HG03571 (cell line): ENCODE data around the gene VCAN.

ENCODE experiments used
- ATAC-seq: cut with Tn5 transposase; IDR thresholded peaks from one replicate; pipeline ENCODE4 v1.9.1; 2021; ENCODE audit not compliant: unreplicated experiment

The VCAN gene

DNA sequence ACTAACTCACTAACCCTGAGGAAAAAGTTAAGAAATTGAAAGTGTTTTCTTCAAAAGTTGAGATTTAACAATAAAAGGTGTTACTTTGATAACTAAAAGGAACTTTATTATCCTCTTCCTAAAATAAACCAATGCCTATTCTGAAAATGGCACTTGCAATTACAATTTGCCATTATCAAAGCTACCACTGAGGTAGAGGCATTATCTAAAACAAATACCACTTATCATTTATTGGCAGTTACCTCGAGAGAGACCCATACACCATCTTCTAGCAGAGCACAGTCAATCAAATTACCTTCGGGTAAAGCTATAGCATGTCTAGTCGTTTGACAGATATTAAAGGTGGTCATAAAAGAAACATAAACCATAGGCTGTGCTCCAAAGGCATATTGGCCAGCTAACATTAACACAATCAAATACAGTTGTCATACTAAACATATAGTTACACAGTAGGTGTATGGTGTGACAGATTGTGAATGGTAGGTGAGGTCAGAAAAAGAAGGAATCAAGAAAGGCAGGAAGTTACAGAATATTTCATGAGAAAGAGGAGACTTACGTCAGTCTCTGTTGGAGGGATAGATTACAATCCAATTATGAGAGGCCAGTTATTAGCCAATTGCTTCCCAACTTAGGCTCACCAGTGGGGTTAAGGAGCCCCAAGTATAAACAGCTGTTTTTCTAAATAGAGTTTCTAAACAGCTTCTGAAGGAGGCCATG, 56.3 kb downstream of the VCAN start:
- ATAC-seq: no peak

DNA sequence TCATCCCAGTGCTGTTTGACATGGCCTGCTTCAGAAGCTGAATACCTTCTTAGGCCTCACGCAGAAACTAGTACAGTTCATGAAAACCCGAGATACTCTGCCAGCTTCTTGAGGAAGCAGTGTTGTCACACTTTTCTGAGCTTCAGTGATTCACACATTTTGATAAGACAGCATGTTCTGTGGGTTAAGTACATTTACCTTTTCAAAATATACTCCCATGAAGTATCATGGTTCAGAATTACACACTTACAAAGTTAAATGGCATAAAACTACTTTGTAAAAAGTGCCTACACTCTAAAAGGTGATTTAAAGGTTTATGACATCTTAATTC, 56.9 kb downstream of the VCAN start:
- ATAC-seq: no peak

DNA sequence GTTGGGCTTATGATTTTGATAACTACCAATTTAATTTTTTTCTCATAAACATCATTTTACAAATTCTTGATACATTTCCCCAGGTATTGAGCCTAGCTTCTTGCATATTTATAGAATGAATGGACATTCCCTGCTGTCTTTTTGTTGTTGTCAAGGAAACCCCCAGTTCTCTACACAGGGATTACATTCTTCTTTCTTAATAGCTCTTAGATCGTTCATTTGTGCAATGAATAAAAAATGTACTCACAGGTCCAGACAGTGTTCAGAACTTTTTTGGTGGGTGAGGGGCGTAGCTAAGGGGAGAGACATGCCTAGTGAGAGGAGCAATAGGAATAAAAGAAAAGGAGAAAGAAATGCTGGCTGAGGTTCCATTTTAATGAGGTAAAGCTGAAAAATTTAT, 58.6 kb downstream of the VCAN start:
- no peak for ATAC-seq

DNA sequence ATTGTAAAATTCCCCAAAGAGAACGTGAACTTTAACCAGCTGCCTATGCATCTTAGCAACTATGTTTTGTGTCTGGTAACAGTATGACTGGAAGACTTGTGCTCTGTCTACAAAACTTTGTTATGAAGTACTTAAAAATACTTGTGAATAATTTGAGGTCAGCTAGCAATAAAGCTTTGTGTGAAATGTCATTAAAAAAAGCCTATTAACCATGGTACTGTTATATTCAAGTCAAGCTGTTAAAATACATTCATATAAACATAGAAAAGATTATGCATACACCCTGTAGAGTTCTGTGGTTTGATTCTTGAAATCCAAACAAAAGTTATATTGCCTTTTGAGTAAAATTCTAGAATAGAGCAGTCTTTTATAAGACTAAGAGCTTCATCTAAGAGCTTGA, 60.1 kb downstream of the VCAN start:
- ATAC-seq: no peak

DNA sequence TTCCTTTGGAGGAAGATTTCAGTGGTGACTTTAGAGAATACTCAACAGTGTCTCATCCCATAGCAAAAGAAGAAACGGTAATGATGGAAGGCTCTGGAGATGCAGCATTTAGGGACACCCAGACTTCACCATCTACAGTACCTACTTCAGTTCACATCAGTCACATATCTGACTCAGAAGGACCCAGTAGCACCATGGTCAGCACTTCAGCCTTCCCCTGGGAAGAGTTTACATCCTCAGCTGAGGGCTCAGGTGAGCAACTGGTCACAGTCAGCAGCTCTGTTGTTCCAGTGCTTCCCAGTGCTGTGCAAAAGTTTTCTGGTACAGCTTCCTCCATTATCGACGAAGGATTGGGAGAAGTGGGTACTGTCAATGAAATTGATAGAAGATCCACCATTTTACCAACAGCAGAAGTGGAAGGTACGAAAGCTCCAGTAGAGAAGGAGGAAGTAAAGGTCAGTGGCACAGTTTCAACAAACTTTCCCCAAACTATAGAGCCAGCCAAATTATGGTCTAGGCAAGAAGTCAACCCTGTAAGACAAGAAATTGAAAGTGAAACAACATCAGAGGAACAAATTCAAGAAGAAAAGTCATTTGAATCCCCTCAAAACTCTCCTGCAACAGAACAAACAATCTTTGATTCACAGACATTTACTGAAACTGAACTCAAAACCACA, 67.4 kb downstream of the VCAN start:
- peak; percentile 64 for ATAC-seq

DNA sequence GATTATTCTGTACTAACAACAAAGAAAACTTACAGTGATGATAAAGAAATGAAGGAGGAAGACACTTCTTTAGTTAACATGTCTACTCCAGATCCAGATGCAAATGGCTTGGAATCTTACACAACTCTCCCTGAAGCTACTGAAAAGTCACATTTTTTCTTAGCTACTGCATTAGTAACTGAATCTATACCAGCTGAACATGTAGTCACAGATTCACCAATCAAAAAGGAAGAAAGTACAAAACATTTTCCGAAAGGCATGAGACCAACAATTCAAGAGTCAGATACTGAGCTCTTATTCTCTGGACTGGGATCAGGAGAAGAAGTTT, 67.9 kb downstream of the VCAN start:
- peak; percentile 17 for ATAC-seq

DNA sequence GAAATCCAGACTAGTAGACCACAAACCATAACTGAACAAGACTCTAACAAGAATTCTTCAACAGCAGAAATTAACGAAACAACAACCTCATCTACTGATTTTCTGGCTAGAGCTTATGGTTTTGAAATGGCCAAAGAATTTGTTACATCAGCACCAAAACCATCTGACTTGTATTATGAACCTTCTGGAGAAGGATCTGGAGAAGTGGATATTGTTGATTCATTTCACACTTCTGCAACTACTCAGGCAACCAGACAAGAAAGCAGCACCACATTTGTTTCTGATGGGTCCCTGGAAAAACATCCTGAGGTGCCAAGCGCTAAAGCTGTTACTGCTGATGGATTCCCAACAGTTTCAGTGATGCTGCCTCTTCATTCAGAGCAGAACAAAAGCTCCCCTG, 68.6 kb downstream of the VCAN start:
- no peak for ATAC-seq

DNA sequence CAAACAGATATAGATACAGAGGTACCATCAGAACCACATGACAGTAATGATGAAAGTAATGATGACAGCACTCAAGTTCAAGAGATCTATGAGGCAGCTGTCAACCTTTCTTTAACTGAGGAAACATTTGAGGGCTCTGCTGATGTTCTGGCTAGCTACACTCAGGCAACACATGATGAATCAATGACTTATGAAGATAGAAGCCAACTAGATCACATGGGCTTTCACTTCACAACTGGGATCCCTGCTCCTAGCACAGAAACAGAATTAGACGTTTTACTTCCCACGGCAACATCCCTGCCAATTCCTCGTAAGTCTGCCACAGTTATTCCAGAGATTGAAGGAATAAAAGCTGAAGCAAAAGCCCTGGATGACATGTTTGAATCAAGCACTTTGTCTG, 69.2 kb downstream of the VCAN start:
- no peak for ATAC-seq

DNA sequence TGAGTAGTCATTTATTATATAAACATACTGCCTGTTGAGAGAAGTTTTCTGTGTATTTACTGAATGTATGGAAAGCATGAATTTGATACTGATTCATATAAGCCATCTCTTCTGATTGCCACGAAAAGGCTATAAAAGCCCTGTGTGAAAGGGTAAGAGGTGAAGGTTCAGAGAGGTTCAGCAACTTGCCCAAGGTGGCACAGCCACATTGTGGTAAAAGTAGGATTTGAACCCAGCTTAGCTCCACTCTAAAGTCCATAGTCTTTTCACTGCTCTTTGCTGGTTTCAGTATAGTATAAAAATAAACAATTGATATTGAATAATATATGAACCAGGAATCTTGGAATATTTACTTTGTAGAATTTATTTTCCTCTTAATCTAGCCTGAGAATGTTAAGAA, 71.3 kb downstream of the VCAN start:
- ATAC-seq: no peak

DNA sequence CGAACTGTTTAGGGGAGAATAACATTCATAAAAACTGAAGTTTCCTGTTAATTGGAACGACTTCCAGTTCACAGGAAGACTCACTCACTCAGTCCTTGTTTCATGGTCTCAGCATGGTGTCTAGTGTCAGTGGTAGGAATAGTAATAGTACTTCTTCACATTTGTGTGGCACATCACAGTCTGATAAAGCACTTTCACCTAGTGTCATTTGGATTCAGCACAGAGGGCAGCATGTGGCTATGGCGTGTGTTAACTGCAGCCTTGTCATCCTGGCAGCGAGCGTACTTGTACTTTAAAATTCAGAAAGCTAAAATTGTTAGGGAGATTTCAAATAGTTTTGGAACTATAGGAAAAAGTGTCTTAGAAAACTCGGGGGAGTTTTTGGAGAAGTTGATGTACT, 72.4 kb downstream of the VCAN start:
- no peak for ATAC-seq

DNA sequence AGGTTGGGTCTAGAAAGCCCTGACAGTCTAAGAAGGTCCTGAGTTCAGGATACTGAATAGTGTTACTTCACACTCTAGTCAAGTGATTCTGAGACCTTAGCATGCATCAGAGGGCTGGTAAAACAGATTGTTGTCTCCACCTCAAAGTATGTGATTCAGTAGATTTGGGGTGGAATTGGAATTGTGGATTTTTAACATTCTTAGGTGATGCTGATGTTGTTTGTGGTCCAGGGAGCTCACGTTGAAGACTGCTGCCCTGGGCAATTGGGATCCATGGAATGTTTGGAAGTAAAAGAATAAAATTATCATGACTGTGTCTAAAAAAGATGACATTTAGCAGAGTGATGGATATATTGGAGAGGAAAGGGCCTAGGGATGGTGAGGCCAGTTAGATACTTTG, 75.6 kb downstream of the VCAN start:
- ATAC-seq: no peak

DNA sequence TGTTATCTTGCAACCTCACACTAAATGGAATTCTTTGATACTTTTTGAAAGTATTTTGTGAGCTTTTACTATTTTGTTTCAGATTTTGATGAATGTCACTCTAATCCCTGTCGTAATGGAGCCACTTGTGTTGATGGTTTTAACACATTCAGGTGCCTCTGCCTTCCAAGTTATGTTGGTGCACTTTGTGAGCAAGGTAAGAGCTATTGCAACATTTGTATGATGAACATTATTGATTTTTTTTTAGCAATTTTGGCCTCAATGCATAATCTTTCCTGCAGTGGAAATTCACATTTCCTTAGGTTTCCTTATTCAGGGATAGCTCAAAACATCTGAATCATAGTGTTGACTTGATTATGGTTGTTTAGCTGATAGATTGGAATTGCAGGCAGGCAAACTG, 76.3 kb downstream of the VCAN start:
- no peak for ATAC-seq

DNA sequence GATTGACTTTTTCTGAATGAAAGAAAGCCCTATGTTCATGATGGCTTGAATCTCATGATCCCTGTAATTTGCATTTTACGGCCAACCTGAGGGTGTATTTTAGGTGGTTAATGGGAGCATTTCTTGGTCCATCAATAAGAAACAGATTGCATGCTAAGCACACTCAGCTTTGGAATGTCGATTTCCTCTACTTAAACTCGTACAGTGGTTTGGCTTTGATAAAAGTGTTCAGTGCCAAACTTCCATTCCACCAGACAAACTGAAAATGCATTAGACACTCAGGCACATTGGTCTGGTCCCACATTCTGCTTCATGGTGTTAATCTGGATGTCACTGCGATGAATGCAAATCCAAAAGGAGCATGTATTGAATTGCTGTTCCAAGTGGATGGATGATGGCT, 77.0 kb downstream of the VCAN start:
- no peak for ATAC-seq

DNA sequence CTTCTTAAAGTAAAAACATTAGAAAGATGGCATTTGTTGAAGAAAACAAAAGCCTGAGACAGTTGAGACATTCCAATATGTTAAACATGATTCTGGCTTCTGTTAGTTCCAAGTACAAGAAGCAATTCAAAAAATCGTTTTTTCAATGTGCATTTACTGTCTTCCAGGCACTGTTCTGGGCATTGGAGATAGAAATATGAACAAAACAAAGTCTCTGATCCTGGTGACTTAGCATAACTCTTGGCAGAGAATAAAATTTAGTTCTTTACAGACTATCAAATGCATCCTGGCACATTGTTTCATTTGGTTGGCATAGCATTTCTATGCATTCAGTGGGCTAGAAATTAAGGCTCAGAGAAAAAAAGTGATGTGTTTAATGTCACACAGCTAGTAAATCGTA, 77.5 kb downstream of the VCAN start:
- no peak for ATAC-seq

DNA sequence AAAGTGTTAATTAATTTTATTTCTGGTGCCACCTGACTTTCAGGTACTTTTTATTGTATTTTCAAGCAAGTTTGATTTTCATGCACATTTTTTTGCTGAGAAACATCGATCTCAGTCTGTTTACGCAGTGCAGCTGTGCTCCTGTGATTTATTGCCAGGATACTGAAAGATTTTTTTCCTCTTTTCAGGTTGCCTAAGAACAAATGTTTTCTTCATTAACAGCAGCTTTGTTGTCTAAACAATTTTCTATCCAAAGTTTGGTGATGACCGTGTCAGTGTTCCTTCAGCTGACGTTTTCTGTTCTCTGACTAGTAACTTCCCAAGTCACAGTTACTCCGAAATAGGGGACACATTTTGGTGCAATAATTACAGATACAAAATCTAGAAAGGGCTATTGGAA, 78.1 kb downstream of the VCAN start:
- ATAC-seq: no peak

DNA sequence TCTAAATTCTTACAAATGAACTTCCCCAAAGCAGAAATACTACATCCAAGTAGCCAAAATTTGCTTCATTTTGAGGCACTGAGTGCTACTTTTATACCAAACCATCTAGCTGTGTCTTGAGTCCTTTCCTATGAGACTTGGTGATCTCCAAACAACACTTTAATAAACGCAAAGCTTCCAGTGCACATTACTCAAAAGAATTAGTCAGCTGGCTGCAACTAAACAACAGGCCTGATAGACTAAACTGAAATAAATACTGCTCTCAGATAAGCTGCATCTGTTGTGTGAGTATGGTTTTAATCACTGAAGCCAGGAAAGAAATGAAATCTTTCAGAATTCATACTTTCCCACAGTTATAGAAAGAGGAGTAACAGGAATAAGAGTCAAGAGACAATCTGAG, 80.3 kb downstream of the VCAN start:
- no peak for ATAC-seq

DNA sequence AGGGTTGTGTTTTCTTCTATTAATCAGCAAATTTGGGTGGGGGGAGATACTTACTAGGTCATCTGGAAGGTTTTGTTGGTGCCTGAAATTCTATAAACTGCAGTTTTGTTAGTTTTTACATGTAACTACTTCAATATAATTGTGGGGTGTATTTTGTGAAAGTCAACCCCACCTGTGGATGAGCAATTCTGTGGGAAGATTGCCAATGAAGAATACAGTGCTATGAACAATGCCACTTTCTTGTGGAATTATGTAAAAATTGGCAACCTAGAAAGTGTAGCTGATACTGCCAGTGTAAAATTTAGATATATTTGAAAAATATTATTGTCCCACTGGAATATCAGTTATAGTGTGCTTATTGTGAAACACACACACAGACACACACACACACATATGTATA, 80.7 kb downstream of the VCAN start:
- no peak for ATAC-seq

DNA sequence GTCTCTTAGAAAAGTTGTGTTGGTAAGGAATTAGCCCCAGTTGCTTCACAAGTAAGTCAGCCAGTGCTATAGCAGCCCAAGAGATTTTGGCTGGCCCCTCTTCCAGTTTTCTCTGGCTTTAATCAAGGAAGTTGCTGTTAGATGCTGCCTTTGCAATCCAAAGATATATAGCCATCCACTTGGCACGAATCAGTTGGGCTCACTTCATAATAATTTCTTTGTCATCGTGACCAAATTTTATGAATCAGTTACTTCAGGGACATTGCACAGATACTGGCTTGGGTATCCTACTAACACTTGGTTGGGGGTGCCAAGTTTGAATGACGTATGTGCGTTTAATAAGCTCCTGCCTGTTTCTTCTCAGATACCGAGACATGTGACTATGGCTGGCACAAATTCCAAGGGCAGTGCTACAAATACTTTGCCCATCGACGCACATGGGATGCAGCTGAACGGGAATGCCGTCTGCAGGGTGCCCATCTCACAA, 81.5 kb downstream of the VCAN start:
- no peak for ATAC-seq

DNA sequence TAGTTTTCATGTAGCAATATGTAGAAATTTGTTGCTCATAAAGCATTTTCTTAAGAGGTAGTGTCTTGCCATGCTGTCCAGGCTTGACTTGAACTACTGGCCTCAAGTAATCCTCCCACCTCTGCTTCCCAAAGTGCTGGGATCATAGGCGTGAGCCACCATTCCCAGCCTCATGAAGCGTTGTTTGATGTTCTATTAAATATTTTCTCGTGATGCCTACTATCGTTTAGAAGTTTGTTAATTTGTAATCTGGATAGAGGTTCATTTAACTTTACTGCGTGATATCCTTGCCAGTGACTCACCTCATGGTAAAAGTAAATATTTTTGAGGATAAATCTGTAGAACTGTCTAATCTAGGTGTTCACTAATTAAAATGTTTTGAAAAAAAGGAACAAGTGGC, 82.6 kb downstream of the VCAN start:
- no peak for ATAC-seq

DNA sequence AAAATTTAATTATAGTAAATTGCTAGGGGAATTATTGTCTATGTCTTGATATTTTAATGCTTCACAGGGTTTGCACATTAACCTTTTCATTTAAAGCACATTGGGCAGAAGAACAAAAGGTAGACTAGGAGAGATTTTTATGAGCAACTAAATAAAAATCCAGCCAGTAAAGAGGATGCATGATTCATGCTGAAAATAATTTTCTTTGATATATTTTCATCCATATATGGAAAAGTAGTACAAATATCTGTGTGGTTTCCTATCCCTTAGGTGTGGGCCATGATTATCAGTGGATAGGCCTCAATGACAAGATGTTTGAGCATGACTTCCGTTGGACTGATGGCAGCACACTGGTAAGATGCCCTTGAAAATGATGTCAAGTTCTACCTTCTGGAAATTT, 83.1 kb downstream of the VCAN start:
- ATAC-seq: no peak

DNA sequence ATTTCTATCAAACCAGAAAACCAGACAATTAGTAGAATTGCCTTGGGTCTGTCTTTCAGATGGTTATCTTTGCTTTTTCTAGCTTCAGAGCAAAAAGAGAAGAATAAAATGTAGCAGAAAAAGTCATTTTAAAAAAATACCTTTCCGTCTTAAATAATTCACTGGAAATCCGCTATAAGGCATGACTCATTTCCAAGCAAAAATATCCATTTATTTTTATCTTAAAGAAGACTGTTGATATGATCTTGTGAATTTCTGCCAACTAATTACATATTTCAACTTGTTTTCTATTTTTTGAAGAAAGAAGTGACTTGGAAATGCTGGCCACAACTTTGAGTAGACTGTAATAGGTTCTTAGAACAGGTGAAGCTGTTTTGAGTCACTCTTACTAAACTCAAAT, 83.7 kb downstream of the VCAN start:
- ATAC-seq: no peak

DNA sequence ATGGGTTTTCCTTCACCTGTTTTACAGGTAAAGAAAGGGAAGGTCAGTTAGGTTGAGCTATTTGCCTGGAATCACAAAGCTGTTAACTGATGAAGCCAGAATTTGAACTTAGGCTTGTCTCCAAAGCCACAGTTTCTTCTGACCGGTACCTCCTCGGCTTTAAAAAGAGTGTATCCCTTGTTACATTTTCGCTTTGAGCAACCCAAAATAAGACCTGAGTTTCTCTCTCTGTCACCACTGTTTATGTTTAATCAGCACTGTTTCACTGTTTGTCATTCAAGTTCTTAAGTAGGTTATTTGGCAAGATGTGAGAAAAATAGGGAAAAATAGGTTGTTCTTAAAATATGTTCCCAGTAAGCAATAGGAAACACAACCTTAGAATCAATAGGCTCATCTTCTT, 84.6 kb downstream of the VCAN start:
- no peak for ATAC-seq

DNA sequence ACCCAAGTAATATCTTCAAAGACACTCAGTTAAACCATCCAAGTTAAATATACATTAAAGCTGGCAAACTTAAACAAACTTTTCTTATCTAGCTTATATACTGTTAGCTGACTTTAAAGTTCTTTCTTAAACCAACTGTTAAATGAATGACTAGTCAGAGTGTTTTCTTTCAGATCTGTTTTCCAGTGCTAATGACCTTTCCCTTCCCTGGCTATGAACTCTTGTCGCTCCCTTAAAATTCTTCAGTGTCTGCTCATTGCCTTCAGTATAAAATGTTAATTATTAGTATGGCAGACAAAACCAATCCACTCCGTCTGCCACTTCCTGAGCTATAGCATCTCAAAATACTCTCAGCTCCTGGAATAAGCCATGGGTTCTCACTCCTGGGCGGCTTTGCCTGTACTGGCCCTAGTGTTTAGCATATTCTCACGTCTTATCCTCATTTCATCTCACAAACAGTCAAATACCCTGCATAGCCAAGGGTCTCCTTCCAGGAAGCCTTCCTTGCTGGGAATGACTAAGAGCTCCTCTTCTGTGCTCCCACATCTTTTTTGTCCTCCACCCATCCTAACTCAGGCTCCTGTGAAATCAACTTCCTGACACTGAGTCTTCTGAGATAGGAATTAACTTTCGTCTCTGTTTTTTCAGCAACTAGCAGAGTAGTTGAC, 87.7 kb downstream of the VCAN start:
- ATAC-seq: no peak
